ENCODE results near the gene PAPPA2.

PAPPA2 gene

GRCh38 chr1:176691251-176692228, 228.6 kb downstream of the PAPPA2 start:
- no peak overlapping the region for H3K9ac ChIP-seq
- H3K4me3 ChIP-seq = no peak overlapping the region
- H3K4me1 ChIP-seq = peaks cover 10% of the 10 kb centered on the region
- H3K36me3 ChIP-seq = no peaks in the 10 kb centered on the region
- no peak for TF ChIP-seq Cebpa-rat (IDR thresholded peaks at IDR 0.05)
- H3K4me2 ChIP-seq = no peak overlapping the region
- H3K9me3 ChIP-seq = no peaks in the 10 kb centered on the region
- H3K27me3 ChIP-seq = no peaks in the 10 kb centered on the region
- no peak overlapping the region for H3K27ac ChIP-seq
- H4K20me1 ChIP-seq = no peaks in the 10 kb centered on the region

- no peaks in the 10 kb centered on the region for H4K20me1 ChIP-seq
- H3K27ac ChIP-seq = no peak overlapping the region
- no peak overlapping the region for H3K9ac ChIP-seq
- H3K36me3 ChIP-seq = no peaks in the 10 kb centered on the region
- H3K27me3 ChIP-seq = no peaks in the 10 kb centered on the region
- no peak for TF ChIP-seq Cebpa-rat (IDR thresholded peaks at IDR 0.05)
- H3K4me1 ChIP-seq = peaks cover 11% of the 10 kb centered on the region
- no peak overlapping the region for H3K4me2 ChIP-seq
- no peaks in the 10 kb centered on the region for H3K9me3 ChIP-seq
- no peak overlapping the region for H3K4me3 ChIP-seq
Measured at GRCh38 chr1:176692431-176692830, 229.5 kb downstream of the PAPPA2 start.

- Histone ChIP-seq H3K36me3 (no peaks in the 10 kb centered on the region), H3K4me2 (no peak overlapping the region), H3K27ac (no peak overlapping the region), H3K27me3 (no peaks in the 10 kb centered on the region), H3K4me3 (no peak overlapping the region), H3K4me1 (peaks cover 11% of the 10 kb centered on the region), H4K20me1 (no peaks in the 10 kb centered on the region), H3K9me3 (no peaks in the 10 kb centered on the region), H3K9ac (no peak overlapping the region)
- TF ChIP-seq Cebpa-rat (IDR thresholded peaks at IDR 0.05) = no peak
Measured at GRCh38 chr1:176692988-176693696, 230.2 kb downstream of the PAPPA2 start.

- Histone ChIP-seq H3K27ac (no peak overlapping the region), H3K9me3 (no peaks in the 10 kb centered on the region), H4K20me1 (no peaks in the 10 kb centered on the region), H3K4me3 (no peak overlapping the region), H3K9ac (no peak overlapping the region), H3K4me1 (peaks cover 11% of the 10 kb centered on the region), H3K27me3 (no peaks in the 10 kb centered on the region), H3K4me2 (no peak overlapping the region), H3K36me3 (no peaks in the 10 kb centered on the region)
- TF ChIP-seq Cebpa-rat (IDR thresholded peaks at IDR 0.05) = no peak
Measured at GRCh38 chr1:176693697-176694329, 230.8 kb downstream of the PAPPA2 start.

GRCh38 chr1:176694713-176695112, 231.7 kb downstream of the PAPPA2 start:
- Histone ChIP-seq H3K4me3 (no peak overlapping the region), H3K27ac (no peak overlapping the region), H3K36me3 (no peaks in the 10 kb centered on the region)

GRCh38 chr1:176696109-176696508, 233.1 kb downstream of the PAPPA2 start:
- no peak for TF ChIP-seq Cebpa-rat (IDR thresholded peaks at IDR 0.05)
- Histone ChIP-seq H3K27me3 (no peaks in the 10 kb centered on the region), H3K4me2 (peak overlapping the region; percentile 49), H3K4me3 (no peak overlapping the region), H4K20me1 (no peaks in the 10 kb centered on the region), H3K9me3 (no peaks in the 10 kb centered on the region), H3K27ac (no peak overlapping the region), H3K36me3 (no peaks in the 10 kb centered on the region), H3K9ac (no peak overlapping the region), H3K4me1 (peaks cover 18% of the 10 kb centered on the region)

More at GRCh38 chr1:176694713-176695112, 231.7 kb downstream of the PAPPA2 start:
- Histone ChIP-seq H3K9ac (no peak overlapping the region), H4K20me1 (no peaks in the 10 kb centered on the region), H3K27me3 (no peaks in the 10 kb centered on the region), H3K4me2 (no peak overlapping the region), H3K9me3 (no peaks in the 10 kb centered on the region), H3K4me1 (peaks cover 11% of the 10 kb centered on the region)
- no peak for TF ChIP-seq Cebpa-rat (IDR thresholded peaks at IDR 0.05)

- Histone ChIP-seq H4K20me1 (no peaks in the 10 kb centered on the region), H3K36me3 (no peaks in the 10 kb centered on the region), H3K4me3 (no peak overlapping the region), H3K27me3 (no peaks in the 10 kb centered on the region), H3K9ac (no peak overlapping the region), H3K27ac (no peak overlapping the region), H3K4me2 (peak overlapping the region; percentile 49; the same call in 1 of the 2 replicates), H3K4me1 (peaks cover 24% of the 10 kb centered on the region), H3K9me3 (no peaks in the 10 kb centered on the region)
- TF ChIP-seq Cebpa-rat (IDR thresholded peaks at IDR 0.05) = no peak
Measured at GRCh38 chr1:176696689-176697088, 233.7 kb downstream of the PAPPA2 start.

GRCh38 chr1:176699821-176700220, 236.8 kb downstream of the PAPPA2 start:
- H3K27me3 ChIP-seq = no peaks in the 10 kb centered on the region
- peaks cover 35% of the 10 kb centered on the region for H3K4me1 ChIP-seq
- 0 out of 2 replicates have a peak overlapping the region, but pooled peaks have one; percentile 67 for H3K4me2 ChIP-seq
- H3K9me3 ChIP-seq = no peaks in the 10 kb centered on the region
- H3K9ac ChIP-seq = no peak overlapping the region
- H3K36me3 ChIP-seq = no peaks in the 10 kb centered on the region
- no peak for TF ChIP-seq Cebpa-rat (IDR thresholded peaks at IDR 0.05)
- H3K4me3 ChIP-seq = no peak overlapping the region
- no peaks in the 10 kb centered on the region for H4K20me1 ChIP-seq
- no peak overlapping the region for H3K27ac ChIP-seq

- Histone ChIP-seq H3K4me2 (peak overlapping the region; percentile 67), H4K20me1 (no peaks in the 10 kb centered on the region), H3K27ac (0 out of 2 replicates have a peak overlapping the region, but pooled peaks have one; percentile 19), H3K4me3 (no peak overlapping the region), H3K36me3 (no peaks in the 10 kb centered on the region), H3K4me1 (peaks cover 27% of the 10 kb centered on the region), H3K9me3 (no peaks in the 10 kb centered on the region), H3K27me3 (no peaks in the 10 kb centered on the region), H3K9ac (no peak overlapping the region)
- TF ChIP-seq Cebpa-rat (IDR thresholded peaks at IDR 0.05) = no peak
Measured at GRCh38 chr1:176701151-176701866, 238.3 kb downstream of the PAPPA2 start.
